HepG2 (cell line): ENCODE measurements around the gene ARFGEF2. TPM values are rescaled to one million over a fixed set of nuclear protein-coding genes. Genes with fewer than 3 reads are reported as not detected.
"Not testable (repeated sequence)": the region's sequence is repeated elsewhere in the genome, so short reads cannot be mapped to it uniquely, and the experiment has no call there.

Experiments used
- ATAC-seq: fragments of 200-7000 bp; cut with Tn5 transposase; 3 replicates; pipeline ENCODE4 v1.9.1; 2020; ENCODE audit warnings: mild to moderate bottlenecking, moderate library complexity
- BruUV-seq: library from RNA; stranded (reverse); fragments of 400-500 nt; replicated peaks from 2 replicates; lab custom pipeline; 2021; lab: Mats Ljungman, UMichigan
- CTCF ChIA-PET: fragments of 300-600 bp; formaldehyde crosslinking; extraction: SDS; loops from one replicate; lab custom pipeline; 2021; ENCODE audit warnings: low total read pairs, inconsistent platforms, low intra/inter-chr PET ratio; lab: Yijun Ruan, JAX
- POLR2A ChIA-PET: fragments of 350-600 bp; sonication (Branson Sonifier 250); formaldehyde crosslinking; loops from one replicate; lab custom pipeline; 2020; ENCODE audit warnings: antibody characterized with exemption, inconsistent platforms; lab: Yijun Ruan, JAX
- DNase-seq: peaks from one replicate; pipeline ENCODE4 v3.0.0-alpha.2; 2015; ENCODE audit warnings: low spot score
- FAIRE-seq: peaks from 3 replicates; lab custom pipeline; 2011; peaks lifted over from hg19 to GRCh38; lab: Jason Lieb, UNC
- H2AFZ ChIP-seq: one replicate; pipeline ENCODE4 v1.6.1; 2011; ENCODE audit warnings: low read length, inconsistent platforms
- H3K27ac ChIP-seq: fragments of 300-600 bp; 3 replicates; pipeline ENCODE4 v1.8.0; 2011; ENCODE audit warnings: mixed run types, mild to moderate bottlenecking, mixed read lengths, low read length, inconsistent platforms; ENCODE audit not compliant: insufficient read depth; ENCODE audit errors: extremely low read length
- H3K27me3 ChIP-seq, 2 experiments: fragments of 200-600 bp in 1 of 2; 2 replicates in 1 of 2; 3 replicates in 1 of 2; pipeline versions ENCODE4 v1.6.0 to v1.8.0; 2011; ENCODE audit warnings: low read length in 2 of 2, mild to moderate bottlenecking in 2 of 2, moderate library complexity in 2 of 2, inconsistent platforms in 1 of 2; ENCODE audit not compliant: insufficient read depth in 2 of 2, control insufficient read depth in 1 of 2
- H3K36me3 ChIP-seq, 2 experiments: fragments of 200-600 bp in 1 of 2; replicated peaks in 1 of 2; 2 replicates in 1 of 2; 3 replicates in 1 of 2; pipeline versions ENCODE4 v1.5.1 to v1.8.0; 2011; ENCODE audit warnings: low read length in 2 of 2, inconsistent platforms in 1 of 2; ENCODE audit not compliant: insufficient read depth in 2 of 2, control insufficient read depth in 1 of 2
- H3K4me1 ChIP-seq: 2 replicates; pipeline ENCODE4 v1.5.1; 2012; ENCODE audit warnings: low read length, inconsistent platforms; ENCODE audit not compliant: insufficient read depth
- H3K4me2 ChIP-seq: 2 replicates; pipeline ENCODE4 v1.6.0; 2011; ENCODE audit warnings: low read depth, low read length, inconsistent platforms
- H3K4me3 ChIP-seq, 3 experiments: fragments of 200-600 bp in 1 of 3; sonication (generic), shearing (Covaris generic) in 1 of 3; replicated peaks in 1 of 3; 2 replicates each; pipeline ENCODE4 v1.5.1; 2011 to 2016; ENCODE audit warnings: low read length in 3 of 3, inconsistent platforms in 2 of 3, low read depth in 2 of 3, mild to moderate bottlenecking in 2 of 3, control low read depth in 1 of 3, mixed read lengths in 1 of 3; ENCODE audit not compliant: insufficient read depth in 1 of 3
- H3K79me2 ChIP-seq: one replicate; pipeline ENCODE4 v1.6.1; 2011; ENCODE audit warnings: low read length, inconsistent platforms; ENCODE audit not compliant: insufficient read depth
- H3K9ac ChIP-seq: 2 replicates; pipeline ENCODE4 v1.6.0; 2011; ENCODE audit warnings: mild to moderate bottlenecking, low read depth, low read length, inconsistent platforms; ENCODE audit not compliant: insufficient read depth
- H3K9me3 ChIP-seq: 2 replicates; pipeline ENCODE4 v1.5.1; 2012; ENCODE audit warnings: mild to moderate bottlenecking, low read length
- H4K20me1 ChIP-seq: 2 replicates; pipeline ENCODE4 v1.6.0; 2011; ENCODE audit warnings: inconsistent platforms, mild to moderate bottlenecking, low read length, moderate library complexity; ENCODE audit not compliant: insufficient read depth
- BCL6 ChIP-seq: IDR thresholded peaks from 2 replicates; pipeline ENCODE4 v1.6.1; 2016; ENCODE audit warnings: missing genetic modification reagents, missing compliant biosample characterization
- FOXP1 ChIP-seq, 2 experiments: fragments of 450-650 bp in 1 of 2; IDR thresholded peaks; 2 replicates each; pipeline ENCODE4 v1.6.1; 2017 to 2018; ENCODE audit warnings: antibody characterized with exemption in 1 of 2
- FOXP4 ChIP-seq: sonication (generic); formaldehyde crosslinking; IDR thresholded peaks from 2 replicates; pipeline ENCODE4 v1.4.0; 2020; ENCODE audit warnings: missing genetic modification reagents
- PAXIP1 ChIP-seq: sonication (generic); formaldehyde crosslinking; conservative IDR thresholded peaks from 2 replicates; pipeline ENCODE4 v1.4.0; 2020; ENCODE audit warnings: mild to moderate bottlenecking, missing genetic modification reagents, moderate library complexity
- RARA ChIP-seq: IDR thresholded peaks from 2 replicates; pipeline ENCODE4 v1.6.1; 2016; ENCODE audit warnings: missing genetic modification reagents, missing compliant biosample characterization
- SOX13 ChIP-seq, 3 experiments: fragments of 450-650 bp in 1 of 3; sonication (generic) in 1 of 3; formaldehyde crosslinking in 1 of 3; IDR thresholded peaks in 2 of 3; conservative IDR thresholded peaks in 1 of 3; 2 replicates each; pipeline versions ENCODE4 v1.5.0 to v1.6.1; 2016 to 2020; ENCODE audit warnings: antibody characterized with exemption in 1 of 3, mild to moderate bottlenecking in 1 of 3, missing compliant biosample characterization in 1 of 3, missing genetic modification reagents in 1 of 3, moderate library complexity in 1 of 3
- SOX5 ChIP-seq: IDR thresholded peaks from 2 replicates; pipeline ENCODE4 v1.6.1; 2016; ENCODE audit warnings: borderline replicate concordance
- SOX6 ChIP-seq, 2 experiments: fragments of 450-650 bp in 1 of 2; sonication (generic) in 1 of 2; formaldehyde crosslinking in 1 of 2; IDR thresholded peaks; 2 replicates each; pipeline versions ENCODE4 v1.4.0 to v1.6.1; 2017 to 2020; ENCODE audit warnings: antibody characterized with exemption in 1 of 2, mild to moderate bottlenecking in 1 of 2, missing genetic modification reagents in 1 of 2
- WGBS: methylation state at CpG from one replicate; pipeline ENCODE4 v1.1.6; 2017; ENCODE audit warnings: low lambda C conversion rate; 5-methylcytosine and 5-hydroxymethylcytosine counted together
- in situ Hi-C: cut with HindIII; loops from 2 replicates; pipeline ENCODE4 v1.10.0; 2017; ENCODE audit warnings: low pct_unique_long_range_greater_than_20kb; ENCODE audit not compliant: extremely low pct_ligation_motif_present
- intact Hi-C: fragments of 100-400 bp; cut with micrococcal nuclease; formaldehyde crosslinking; loops from one replicate; pipeline ENCODE4 v1.10.0; 2022; ENCODE audit not compliant: unreplicated experiment
- polyA plus RNA-seq, 8 experiments: library from polyadenylated mRNA; depleted of rRNA in 3 of 8; stranded (reverse) in 7 of 8; unstranded in 1 of 8; fragments of >200 nt; fragmentation: Illumina TruSeq in 4 of 8; extraction: Trizol in 4 of 8; gene quantifications; 2 replicates each; pipeline versions ENCODE4 v1.2.1 to v1.2.3, GENCODE V29; 2011 to 2016; ENCODE audit warnings: low read depth in 4 of 8, missing spikeins in 1 of 8, mixed read lengths in 1 of 8; ENCODE audit not compliant: insufficient read depth in 1 of 8
- total RNA-seq, 5 experiments: library from RNA; depleted of rRNA; stranded (reverse); fragments of >200 nt; fragmentation: Illumina TruSeq; extraction: Trizol; gene quantifications; 2 replicates each; pipeline ENCODE4 v1.2.3, GENCODE V29; 2016; ENCODE audit warnings: low read depth in 1 of 5

The ARFGEF2 gene
- total and polyA plus RNA-seq, 2 of the 13 experiments (the other 11 are each of a cell fraction or from before 2014, with no cell fraction given), result 44.0 to 60.8 TPM

GRCh38 chr20:48934966-48935365 is 13.5 kb downstream of the ARFGEF2 start:
- H2AFZ ChIP-seq; CTCF ChIA-PET; H3K36me3 ChIP-seq; H3K4me2 ChIP-seq; BruUV-seq; intact Hi-C loops; FAIRE-seq; H3K9ac ChIP-seq; H3K27me3 ChIP-seq; ATAC-seq; H3K9me3 ChIP-seq; in situ Hi-C loops; H3K4me3 ChIP-seq; H3K27ac ChIP-seq; DNase-seq; POLR2A ChIA-PET; TF ChIP-seq SOX6, FOXP1, SOX13 (IDR thresholded peaks at IDR 0.05): not testable (repeated sequence)
- peaks cover 76% of the 10 kb centered on the region for H3K4me1 ChIP-seq
- WGBS, result 42% methylated on average over 7 of the region's 7 CpGs
- peak; percentile 55 for TF ChIP-seq RARA (CRISPR knock-in tag)
- peak; percentile 22; the same call in 1 of the 2 replicates for TF ChIP-seq SOX6 (CRISPR knock-in tag; IDR thresholded peaks at IDR 0.05)
- 0 out of 2 replicates have a peak, but pooled peaks have one; percentile 21 for TF ChIP-seq PAXIP1 (CRISPR knock-in tag)
- TF ChIP-seq BCL6, result peak; percentile 86
- TF ChIP-seq FOXP4 (CRISPR knock-in tag), result peak; percentile 22; the same call in 1 of the 2 replicates
- TF ChIP-seq FOXP1 (CRISPR knock-in tag; IDR thresholded peaks at IDR 0.05), result peak; percentile 52; the same call in 1 of the 2 replicates
- TF ChIP-seq SOX13 (CRISPR knock-in tag; conservative IDR thresholded peaks at IDR 0.05 in 1 of 2, IDR thresholded peaks at IDR 0.05 in 1 of 2), result peak in 1 of 2 experiments; percentile 66; a peak in 2 of 4 replicates
- peak; percentile 53; the same call in 1 of the 2 replicates for TF ChIP-seq SOX5 (CRISPR knock-in tag)
- peaks cover 76% of the 10 kb centered on the region for H3K79me2 ChIP-seq
- peaks cover 76% of the 10 kb centered on the region for H4K20me1 ChIP-seq

GRCh38 chr20:48936178-48936577 is 14.7 kb downstream of the ARFGEF2 start:
- H3K9ac ChIP-seq, H3K36me3 ChIP-seq, H2AFZ ChIP-seq, in situ Hi-C loops, intact Hi-C loops, H3K4me2 ChIP-seq, H3K4me3 ChIP-seq, FAIRE-seq, CTCF ChIA-PET, DNase-seq, H3K27me3 ChIP-seq, H3K27ac ChIP-seq, H3K9me3 ChIP-seq, POLR2A ChIA-PET, ATAC-seq, BruUV-seq: not testable (repeated sequence)
- Histone ChIP-seq H3K79me2 (peaks cover 74% of the 10 kb centered on the region), H3K4me1 (peaks cover 63% of the 10 kb centered on the region), H4K20me1 (peaks cover 70% of the 10 kb centered on the region)
- WGBS, result 96% methylated on average over 11 of the region's 30 CpGs
